22Rv1 (cell line): ENCODE measurements around the gene EML4.

Source experiments
- ZFX ChIP-seq: fragments of 450-650 bp; IDR thresholded peaks from 2 replicates; pipeline ENCODE4 v1.6.1; 2017; ENCODE audit warnings: antibody characterized with exemption, borderline replicate concordance
- TF ChIP-seq, protein P1 (sequence below): fragments of 450-650 bp; IDR thresholded peaks from 2 replicates; pipeline ENCODE4 v1.5.1; 2017; ENCODE audit warnings: mild to moderate bottlenecking

DNA sequence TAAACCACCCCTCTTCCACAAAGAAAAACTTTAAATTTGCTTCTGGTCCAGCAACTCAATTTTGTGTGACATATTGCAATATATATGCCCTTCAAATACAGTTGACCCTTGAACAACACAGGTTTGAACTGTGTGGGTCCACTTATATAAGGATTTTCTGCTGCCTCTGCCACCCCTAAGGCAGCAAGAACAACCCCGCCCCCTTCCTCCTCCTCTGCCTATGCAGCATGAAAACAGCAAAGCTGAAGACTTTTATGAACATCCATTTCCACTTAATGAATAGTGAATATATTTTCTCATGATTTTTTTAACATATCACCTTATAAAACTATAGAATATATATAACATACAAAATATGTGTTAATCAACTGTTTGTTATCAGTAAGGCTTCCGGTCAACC lies 58.3 kb downstream of the EML4 start:
- TF ChIP-seq, protein P1, sequence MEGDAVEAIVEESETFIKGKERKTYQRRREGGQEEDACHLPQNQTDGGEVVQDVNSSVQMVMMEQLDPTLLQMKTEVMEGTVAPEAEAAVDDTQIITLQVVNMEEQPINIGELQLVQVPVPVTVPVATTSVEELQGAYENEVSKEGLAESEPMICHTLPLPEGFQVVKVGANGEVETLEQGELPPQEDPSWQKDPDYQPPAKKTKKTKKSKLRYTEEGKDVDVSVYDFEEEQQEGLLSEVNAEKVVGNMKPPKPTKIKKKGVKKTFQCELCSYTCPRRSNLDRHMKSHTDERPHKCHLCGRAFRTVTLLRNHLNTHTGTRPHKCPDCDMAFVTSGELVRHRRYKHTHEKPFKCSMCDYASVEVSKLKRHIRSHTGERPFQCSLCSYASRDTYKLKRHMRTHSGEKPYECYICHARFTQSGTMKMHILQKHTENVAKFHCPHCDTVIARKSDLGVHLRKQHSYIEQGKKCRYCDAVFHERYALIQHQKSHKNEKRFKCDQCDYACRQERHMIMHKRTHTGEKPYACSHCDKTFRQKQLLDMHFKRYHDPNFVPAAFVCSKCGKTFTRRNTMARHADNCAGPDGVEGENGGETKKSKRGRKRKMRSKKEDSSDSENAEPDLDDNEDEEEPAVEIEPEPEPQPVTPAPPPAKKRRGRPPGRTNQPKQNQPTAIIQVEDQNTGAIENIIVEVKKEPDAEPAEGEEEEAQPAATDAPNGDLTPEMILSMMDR = no peak
- no peak for TF ChIP-seq ZFX
